Cardiac muscle cell (in vitro differentiated cells and primary cell): ENCODE results near the gene GTSE1. TPM values are rescaled to one million over a fixed set of nuclear protein-coding genes. Genes with fewer than 3 reads are reported as not detected.

Experiments
- DNase-seq, 2 donors: peaks; one replicate each; pipeline versions ENCODE4 v3.0.0 to v3.0.0-alpha.2; 2010 to 2017; ENCODE audit warnings: low read depth in 1 of 2, low spot score in 1 of 2
- H3K27ac ChIP-seq: fragments of 200-600 bp; sonication (generic); 2 replicates; pipeline ENCODE4 v1.5.1; 2016
- H3K27me3 ChIP-seq: fragments of 200-600 bp; sonication (generic); 2 replicates; pipeline ENCODE4 v1.6.0; 2016; ENCODE audit warnings: control low read depth
- H3K36me3 ChIP-seq: fragments of 200-600 bp; sonication (generic); 2 replicates; pipeline ENCODE4 v1.5.1; 2016; ENCODE audit warnings: control low read depth
- H3K4me1 ChIP-seq: fragments of 200-600 bp; sonication (generic); 2 replicates; pipeline ENCODE4 v1.8.1; 2017; ENCODE audit warnings: low read depth, mild to moderate bottlenecking, mixed run types
- H3K4me3 ChIP-seq: fragments of 200-600 bp; sonication (generic); 2 replicates; pipeline ENCODE4 v1.5.1; 2016; ENCODE audit warnings: mild to moderate bottlenecking
- H3K9me3 ChIP-seq: fragments of 200-600 bp; sonication (generic); 2 replicates; pipeline ENCODE4 v1.5.1; 2017; ENCODE audit warnings: low read depth, mild to moderate bottlenecking, control low read depth
- CTCF ChIP-seq: IDR thresholded peaks from 2 replicates; pipeline ENCODE4 v1.5.1; 2012; ENCODE audit warnings: low read depth, mild to moderate bottlenecking, low read length
- polyA plus RNA-seq: library from polyadenylated mRNA; unstranded; fragments of >200 nt; fragmentation: Nextera tagmentation; extraction: Ambion mirVana; gene quantifications from 2 replicates; pipeline ENCODE4 v1.2.1, GENCODE V29; 2016
- total RNA-seq: library from RNA; depleted of rRNA; stranded (reverse); fragments of >200 nt; gene quantifications from 2 replicates; pipeline ENCODE4 v1.2.3, GENCODE V29; 2016

GTSE1 gene
- total and polyA plus RNA-seq, 2 experiments from 2014 or later: 5.4 to 28.7 TPM

GRCh38 chr22:46276563-46276962 is 20.1 kb upstream of the GTSE1 start:
- Histone ChIP-seq H3K36me3 (peaks cover 29% of the 10 kb centered on the region), H3K4me3 (no peak overlapping the region), H3K4me1 (no peaks in the 10 kb centered on the region), H3K27ac (no peak overlapping the region), H3K27me3 (no peaks in the 10 kb centered on the region), H3K9me3 (no peaks in the 10 kb centered on the region)
- DNase-seq: no peak
- TF ChIP-seq CTCF: no peak

DNA sequence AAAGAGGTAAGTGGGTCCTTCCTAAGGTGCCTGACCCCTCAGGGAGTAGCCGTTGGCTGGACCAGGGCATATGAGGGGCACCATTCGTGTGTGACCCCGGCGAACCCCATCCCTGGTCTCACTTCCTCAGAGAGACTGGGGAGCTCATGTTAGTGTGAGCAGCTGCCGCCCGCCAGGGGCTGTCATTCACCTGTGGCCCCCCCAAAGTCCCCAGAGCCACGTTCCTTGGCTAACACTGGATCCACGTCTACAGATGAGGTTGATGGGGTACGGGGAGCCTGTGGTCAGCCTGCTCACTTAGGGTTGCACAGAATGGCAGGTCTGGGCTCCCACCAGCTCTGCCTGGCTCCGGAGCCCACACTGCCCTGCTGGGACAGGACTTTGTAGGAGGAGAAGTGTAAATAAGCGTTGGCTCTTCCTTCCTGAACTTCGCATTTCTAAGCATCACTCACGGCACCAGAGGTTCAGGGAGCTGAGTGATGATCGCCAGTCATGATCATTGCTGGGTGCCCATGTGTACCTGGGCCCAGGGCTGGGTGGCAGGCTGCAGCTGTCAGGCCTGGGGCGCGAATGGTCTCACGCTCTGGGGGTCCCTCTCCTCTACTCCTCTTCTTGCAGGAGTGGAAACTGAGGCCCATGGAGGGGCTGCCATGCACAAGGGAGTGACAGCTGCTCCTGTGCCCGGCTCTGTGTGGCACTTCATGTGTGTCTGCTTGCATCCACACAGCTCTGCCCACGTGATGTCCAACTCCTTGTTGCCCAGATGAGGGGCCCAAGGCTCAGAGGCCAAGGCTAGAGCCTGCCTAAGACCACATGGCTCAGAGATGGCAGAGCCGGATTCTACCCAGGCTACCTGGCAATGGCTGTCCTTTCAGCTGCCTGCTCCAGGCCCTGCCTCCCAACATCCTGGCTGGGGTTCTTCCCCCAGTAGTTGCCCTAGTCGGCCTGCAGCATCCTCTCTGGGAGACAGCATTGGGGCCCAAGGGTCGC is 17.7 kb upstream of the GTSE1 start:
- no peak for DNase-seq
- Histone ChIP-seq H3K4me1 (no peaks in the 10 kb centered on the region), H3K9me3 (no peaks in the 10 kb centered on the region), H3K27me3 (no peaks in the 10 kb centered on the region), H3K4me3 (no peak overlapping the region), H3K36me3 (peaks cover 27% of the 10 kb centered on the region), H3K27ac (no peak overlapping the region)
- TF ChIP-seq CTCF: no peak

- no peak for TF ChIP-seq CTCF
- no peak for DNase-seq
- Histone ChIP-seq H3K36me3 (peaks cover 31% of the 10 kb centered on the region), H3K4me3 (no peak overlapping the region), H3K4me1 (no peaks in the 10 kb centered on the region), H3K9me3 (no peaks in the 10 kb centered on the region), H3K27me3 (no peaks in the 10 kb centered on the region), H3K27ac (no peak overlapping the region)
Measured at GRCh38 chr22:46280063-46280817, 16.4 kb upstream of the GTSE1 start.

DNA sequence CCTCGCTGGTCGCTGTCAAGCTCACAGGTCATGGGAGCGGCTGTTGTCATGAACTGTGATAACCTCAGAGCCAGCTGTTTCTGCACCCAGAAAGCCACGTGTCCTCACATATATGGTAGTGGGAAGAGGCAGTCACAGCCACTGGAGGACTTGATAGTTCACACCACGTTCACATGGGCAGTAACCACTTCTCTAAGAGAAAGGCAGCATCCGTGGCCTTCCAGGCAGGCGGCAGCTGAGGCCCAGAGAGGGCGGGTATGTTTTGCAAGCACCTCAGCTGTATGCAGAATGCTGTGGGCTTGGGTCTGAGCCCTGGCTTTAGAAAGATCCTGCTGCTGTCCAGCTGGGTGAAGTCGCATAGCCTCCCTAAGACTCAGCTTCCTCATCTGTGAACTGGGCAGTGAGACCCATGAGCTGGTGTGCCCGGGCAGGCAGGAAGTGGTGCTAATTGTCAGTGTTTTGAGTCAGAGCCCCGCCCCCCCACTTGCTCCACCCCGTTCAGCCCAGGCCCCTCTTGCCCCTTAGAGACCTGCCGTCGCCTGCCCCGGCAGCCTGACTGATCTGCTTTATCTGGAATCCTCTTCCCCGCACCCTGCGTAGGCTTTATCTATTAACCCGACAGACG is 15.6 kb upstream of the GTSE1 start:
- H3K27ac ChIP-seq: no peak overlapping the region
- no peak for TF ChIP-seq CTCF

DNA sequence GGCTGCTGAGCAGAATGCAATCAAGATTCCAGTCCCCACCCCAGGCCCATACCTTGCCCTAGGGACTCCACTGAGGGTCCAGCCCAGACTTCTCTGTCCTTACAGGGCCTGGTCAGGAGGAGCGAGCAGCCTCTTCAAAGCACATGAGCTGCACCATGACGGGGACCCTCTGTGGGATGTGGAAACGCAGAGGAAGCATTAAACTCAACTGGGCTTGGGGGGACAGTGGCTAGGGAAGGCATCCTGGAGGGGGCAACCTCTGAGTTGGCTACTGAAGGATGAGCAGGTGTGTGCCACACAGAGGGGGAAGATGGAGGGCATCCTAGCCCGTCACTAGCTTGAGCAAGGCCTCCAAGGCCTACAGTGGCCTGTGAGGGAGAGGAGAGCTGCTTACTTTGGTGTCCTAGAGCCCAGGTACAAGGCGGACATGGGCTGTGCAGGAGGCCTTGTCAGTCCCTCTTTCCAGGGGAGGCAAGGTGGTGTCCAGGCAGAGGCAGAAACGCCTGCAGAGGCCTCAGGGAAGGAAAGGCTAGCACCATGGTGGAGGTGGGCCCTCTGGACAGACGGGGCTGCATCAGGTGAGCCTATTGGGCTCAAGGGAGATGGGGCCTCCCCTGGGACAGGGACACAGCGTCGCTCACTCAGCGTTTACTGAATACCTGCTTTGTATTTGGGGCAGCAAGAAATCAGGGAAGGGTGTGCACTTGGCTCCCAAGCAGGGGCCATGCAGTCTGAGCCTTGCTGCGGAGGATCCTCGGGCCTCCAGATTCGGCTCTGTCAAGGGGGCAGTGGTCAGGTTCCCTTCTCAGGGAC is 14.6 kb upstream of the GTSE1 start:
- Histone ChIP-seq H3K4me1 (no peaks in the 10 kb centered on the region), H3K9me3 (no peaks in the 10 kb centered on the region), H3K36me3 (peaks cover 26% of the 10 kb centered on the region), H3K4me3 (no peak overlapping the region), H3K27ac (no peak overlapping the region), H3K27me3 (no peaks in the 10 kb centered on the region)
- no peak for TF ChIP-seq CTCF
- DNase-seq: no peak

More for the DNA sequence above, 15.6 kb upstream of the GTSE1 start:
- peaks cover 25% of the 10 kb centered on the region for H3K36me3 ChIP-seq
- no peaks in the 10 kb centered on the region for H3K27me3 ChIP-seq
- no peaks in the 10 kb centered on the region for H3K9me3 ChIP-seq
- no peak overlapping the region for H3K4me3 ChIP-seq
- H3K4me1 ChIP-seq: no peaks in the 10 kb centered on the region
- DNase-seq: no peak
